HEK293 (cell line): ENCODE results near the gene RNF144B.

Source experiments
- CTCF ChIP-seq: fragments of 450-650 bp; formaldehyde crosslinking; IDR thresholded peaks from 2 replicates; pipeline ENCODE4 v1.5.1; 2016; ENCODE audit warnings: missing biosample characterization, missing genetic modification characterization
- KLF1 ChIP-seq: fragments of 450-650 bp; formaldehyde crosslinking; IDR thresholded peaks from 2 replicates; pipeline ENCODE4 v1.5.1; 2016; ENCODE audit warnings: missing biosample characterization, missing genetic modification characterization
- PRDM1 ChIP-seq: fragments of 450-650 bp; formaldehyde crosslinking; IDR thresholded peaks from 2 replicates; pipeline ENCODE4; 2016; ENCODE audit warnings: missing biosample characterization, missing genetic modification characterization
- REST ChIP-seq: fragments of 450-650 bp; formaldehyde crosslinking; IDR thresholded peaks from 2 replicates; pipeline ENCODE4 v1.5.1; 2016; ENCODE audit warnings: missing biosample characterization, missing genetic modification characterization
- ZBTB44 ChIP-seq: fragments of 450-650 bp; IDR thresholded peaks from 2 replicates; pipeline ENCODE4 v1.5.1; 2018; ENCODE audit warnings: missing biosample characterization, mild to moderate bottlenecking, missing genetic modification characterization
- ZNF423 ChIP-seq: fragments of 450-650 bp; formaldehyde crosslinking; IDR thresholded peaks from 2 replicates; pipeline ENCODE4 v1.5.1; 2016; ENCODE audit warnings: missing biosample characterization, missing genetic modification characterization
- ZNF677 ChIP-seq: fragments of 450-650 bp; IDR thresholded peaks from 2 replicates; pipeline ENCODE4 v1.5.0; 2018; ENCODE audit warnings: missing biosample characterization, mild to moderate bottlenecking, missing genetic modification characterization, moderate library complexity

- TF ChIP-seq ZNF423 (no peak), CTCF (tag by site-specific recombination) (no peak), ZBTB44 (no peak), ZNF677 (tag by site-specific recombination) (no peak), KLF1 (tag by site-specific recombination) (no peak), REST (tag by site-specific recombination) (no peak), PRDM1 (tag by site-specific recombination) (no peak)
These were observed 124.1 kb downstream of the RNF144B start for GRCh38 chr6:18511211-18511610.
